Transverse colon (tissue), 4 donors: ENCODE results near the gene ABCC1.

Experiments used
- CTCF ChIP-seq, 5 experiments: fragments of 200-600 bp in 3 of 5; fragments of 450-650 bp in 2 of 5; sonication (generic) in 3 of 5; IDR thresholded peaks; 1 replicate in 2 of 5; 2 replicates in 3 of 5; pipeline ENCODE4 v1.5.1; 2016 to 2017; ENCODE audit warnings: antibody characterized with exemption in 5 of 5, inconsistent platforms in 3 of 5, mild to moderate bottlenecking in 2 of 5, moderate library complexity in 1 of 5
- EP300 ChIP-seq: sonication (generic); formaldehyde crosslinking; IDR thresholded peaks from one replicate; pipeline ENCODE4 v1.6.1; 2017; ENCODE audit warnings: antibody characterized with exemption, low read depth
- POLR2A ChIP-seq: fragments of 450-650 bp; IDR thresholded peaks from one replicate; pipeline ENCODE4 v1.6.1; 2016; ENCODE audit warnings: antibody characterized with exemption, mild to moderate bottlenecking, moderate library complexity
- POLR2AphosphoS5 ChIP-seq, 3 donors: sonication (generic); formaldehyde crosslinking; IDR thresholded peaks; one replicate each; pipeline ENCODE4 v1.6.1; 2016; ENCODE audit warnings: antibody characterized with exemption in 3 of 3

- no peak for TF ChIP-seq POLR2AphosphoS5 (IDR thresholded peaks at IDR 0.05)
- TF ChIP-seq CTCF (IDR thresholded peaks at IDR 0.05) = no peak
- no peak for TF ChIP-seq EP300
- TF ChIP-seq POLR2A = no peak
These were observed 131.1 kb downstream of the ABCC1 start for GRCh38 chr16:16080465-16081065.
